GM19240 (cell line): Measurements from ENCODE around the gene CD276.
A peak's percentile ranks its signal among the peaks of the same experiment; 100 is the strongest.
"Not testable (repeated sequence)": the region's sequence is repeated elsewhere in the genome, so short reads cannot be mapped to it uniquely, and the experiment has no call there.

Experiments
- DNase-seq: peaks from one replicate; pipeline ENCODE4 v3.0.0; 2011; ENCODE audit warnings: low spot score; ENCODE audit not compliant: insufficient read length

CD276 gene

DNA sequence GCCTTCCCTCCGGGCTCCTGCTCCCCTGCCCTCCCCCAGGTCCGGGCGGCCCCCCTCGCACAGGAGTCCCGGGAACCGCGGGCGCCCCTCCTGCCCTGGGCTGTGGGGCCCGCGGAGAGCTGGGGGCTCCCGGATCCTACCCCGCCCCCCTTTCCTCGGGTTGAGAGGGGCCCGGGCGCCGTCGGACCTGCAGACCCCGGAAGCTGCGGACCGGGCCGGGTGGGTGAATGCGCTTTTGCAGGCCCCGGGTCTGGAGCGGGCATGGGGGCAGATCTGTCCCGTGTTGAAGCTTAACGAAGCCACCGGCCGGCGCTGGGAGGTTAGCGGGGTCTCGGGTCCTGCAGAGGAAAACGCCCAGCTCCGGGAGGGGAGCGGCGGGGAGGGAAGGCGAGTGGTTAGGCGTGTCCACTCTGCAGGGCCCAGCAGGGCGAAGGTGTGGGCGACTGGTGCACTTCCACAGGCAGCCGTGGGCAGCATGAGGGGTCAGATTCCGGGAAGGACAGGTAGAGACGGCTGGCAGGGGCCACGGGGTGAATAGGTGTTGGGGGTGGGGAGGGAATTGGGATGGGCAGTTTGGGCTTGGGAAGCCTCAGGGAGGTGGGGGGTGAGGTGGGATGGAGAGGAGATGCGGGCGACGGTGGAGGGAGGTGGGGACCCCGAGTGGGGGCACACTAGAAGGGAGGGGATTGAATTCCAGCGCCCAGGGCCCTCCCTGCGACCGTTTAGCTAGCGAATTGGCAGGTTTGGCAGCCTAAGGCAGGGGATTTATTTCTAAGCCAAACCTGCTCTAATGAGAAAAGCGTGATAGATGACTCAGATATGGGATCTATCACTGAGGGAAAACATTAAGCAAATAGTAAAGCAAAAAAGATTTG lies 635 bp downstream of the CD276 start:
- DNase-seq, result no peak

DNA sequence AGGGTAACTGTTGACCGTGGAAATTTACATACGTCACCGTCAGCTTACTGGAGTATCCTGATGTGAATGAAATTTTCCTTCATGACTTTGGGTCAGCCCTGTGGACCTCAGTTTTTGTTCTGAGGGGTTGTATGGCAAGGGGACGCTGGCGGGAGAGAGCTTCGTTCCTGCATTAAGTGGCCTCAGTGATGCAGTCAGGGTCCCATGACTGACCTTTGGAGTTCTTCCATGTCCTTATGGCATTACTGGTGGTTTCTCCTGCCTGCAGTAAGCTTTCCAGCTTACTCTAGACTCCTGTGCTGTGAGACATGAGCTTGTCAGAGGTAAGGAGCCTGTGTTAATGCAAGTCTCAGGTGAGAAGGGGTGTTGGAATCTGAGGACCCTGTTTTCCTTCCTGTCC lies 1.8 kb downstream of the CD276 start:
- DNase-seq, result no peak

DNA sequence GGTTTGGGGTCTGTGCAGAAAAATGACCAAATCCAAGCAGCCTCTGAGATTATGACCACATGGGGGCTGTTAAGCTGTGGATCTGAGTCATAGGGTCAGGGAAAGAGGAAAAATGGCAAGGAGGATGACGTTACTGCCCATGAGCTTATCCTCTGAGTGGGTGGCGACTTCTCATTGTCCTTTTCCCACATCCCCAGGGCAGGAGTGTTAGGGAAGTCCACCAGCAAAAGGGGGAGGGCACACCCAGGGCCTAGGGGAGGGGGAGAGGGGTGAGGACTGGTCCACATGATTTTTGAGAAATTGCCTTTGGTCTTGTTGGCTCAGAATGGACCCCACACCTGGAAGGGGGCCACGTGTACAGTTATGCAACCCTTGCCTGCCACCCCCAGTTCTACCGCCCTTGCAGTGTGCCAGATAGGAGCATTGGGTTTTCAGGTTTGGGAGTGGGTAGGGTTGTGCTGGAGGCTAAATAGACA lies 2.6 kb downstream of the CD276 start:
- no peak for DNase-seq

DNA sequence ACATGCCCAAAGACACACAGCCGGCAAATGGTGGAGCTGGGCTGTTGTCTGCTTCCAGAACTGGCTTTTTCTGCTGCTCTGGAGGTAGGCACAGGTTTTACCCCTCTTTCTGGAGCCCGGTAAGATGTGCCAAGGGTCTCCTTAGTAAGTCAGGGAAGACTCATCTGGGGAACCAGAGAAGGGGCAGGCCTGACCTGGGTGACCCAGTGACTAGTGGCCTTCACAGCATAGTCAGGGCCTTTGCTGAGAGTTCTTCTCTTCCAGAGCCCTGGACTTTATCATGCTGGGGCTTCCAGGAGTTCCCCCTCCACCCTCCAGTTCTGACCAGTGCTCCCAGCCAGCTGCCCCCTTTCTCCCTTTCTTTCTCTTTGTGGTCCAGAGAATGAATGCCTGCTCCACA lies 3.2 kb downstream of the CD276 start:
- DNase-seq, result no peak

DNA sequence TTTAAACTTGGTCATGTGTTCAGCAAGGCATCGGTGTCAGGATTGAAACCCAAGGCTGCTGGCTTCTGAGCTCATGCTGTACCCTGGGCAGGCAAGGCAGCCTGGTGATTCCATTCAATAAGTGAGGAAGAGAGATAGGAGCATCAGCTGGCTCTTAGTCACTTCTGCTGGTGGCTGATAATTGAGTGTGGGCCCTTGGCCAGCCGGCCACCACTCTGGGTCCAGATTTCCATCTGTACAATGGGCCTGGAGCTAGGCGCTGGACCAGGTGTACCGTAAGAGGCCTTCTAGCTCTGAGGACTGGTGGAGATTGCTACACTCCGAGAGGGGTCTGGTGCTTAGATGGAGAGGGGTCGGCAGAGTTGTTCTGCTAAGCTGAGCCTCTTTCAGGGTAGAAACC lies 4.3 kb downstream of the CD276 start:
- DNase-seq, result no peak

DNA sequence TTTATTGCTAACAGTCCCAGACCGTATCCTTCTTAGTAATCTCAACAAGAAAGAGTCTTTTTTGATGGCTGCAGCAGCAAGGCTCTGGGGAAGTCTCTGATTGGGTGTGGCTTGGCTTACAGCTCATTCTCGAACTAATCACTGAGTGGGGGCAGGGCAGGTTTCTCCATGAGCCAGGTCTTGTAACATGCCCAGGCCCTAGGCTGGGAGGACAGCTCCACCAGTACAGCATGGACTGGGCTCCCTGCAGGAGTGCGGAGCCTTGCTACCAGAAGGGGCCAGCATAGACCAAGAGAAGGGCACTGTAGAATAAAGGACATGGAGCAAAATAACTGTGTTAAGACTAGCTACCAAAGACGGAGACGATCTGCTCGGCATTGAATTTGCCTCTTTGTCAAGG lies 7.2 kb downstream of the CD276 start:
- DNase-seq, result no peak

DNA sequence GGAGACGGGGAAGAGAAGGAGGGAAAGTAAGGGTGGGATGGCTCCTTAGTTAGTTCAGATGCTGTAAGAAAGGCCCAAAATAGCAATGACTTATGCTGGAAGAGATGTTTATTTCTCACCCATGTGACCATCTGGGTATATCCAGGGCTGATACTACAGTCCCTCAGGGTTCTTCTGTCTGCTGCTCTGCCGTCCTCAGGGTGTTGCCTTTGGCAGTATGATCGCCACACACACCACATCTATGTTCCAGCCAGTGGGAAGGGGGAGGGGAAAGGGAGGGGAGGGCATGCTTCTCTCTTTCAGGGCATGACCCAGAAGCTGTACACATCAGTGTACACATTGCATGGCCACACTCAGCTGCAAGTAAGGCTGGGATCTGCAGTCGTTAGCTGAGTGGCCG lies 10.2 kb downstream of the CD276 start:
- DNase-seq, result no peak

DNA sequence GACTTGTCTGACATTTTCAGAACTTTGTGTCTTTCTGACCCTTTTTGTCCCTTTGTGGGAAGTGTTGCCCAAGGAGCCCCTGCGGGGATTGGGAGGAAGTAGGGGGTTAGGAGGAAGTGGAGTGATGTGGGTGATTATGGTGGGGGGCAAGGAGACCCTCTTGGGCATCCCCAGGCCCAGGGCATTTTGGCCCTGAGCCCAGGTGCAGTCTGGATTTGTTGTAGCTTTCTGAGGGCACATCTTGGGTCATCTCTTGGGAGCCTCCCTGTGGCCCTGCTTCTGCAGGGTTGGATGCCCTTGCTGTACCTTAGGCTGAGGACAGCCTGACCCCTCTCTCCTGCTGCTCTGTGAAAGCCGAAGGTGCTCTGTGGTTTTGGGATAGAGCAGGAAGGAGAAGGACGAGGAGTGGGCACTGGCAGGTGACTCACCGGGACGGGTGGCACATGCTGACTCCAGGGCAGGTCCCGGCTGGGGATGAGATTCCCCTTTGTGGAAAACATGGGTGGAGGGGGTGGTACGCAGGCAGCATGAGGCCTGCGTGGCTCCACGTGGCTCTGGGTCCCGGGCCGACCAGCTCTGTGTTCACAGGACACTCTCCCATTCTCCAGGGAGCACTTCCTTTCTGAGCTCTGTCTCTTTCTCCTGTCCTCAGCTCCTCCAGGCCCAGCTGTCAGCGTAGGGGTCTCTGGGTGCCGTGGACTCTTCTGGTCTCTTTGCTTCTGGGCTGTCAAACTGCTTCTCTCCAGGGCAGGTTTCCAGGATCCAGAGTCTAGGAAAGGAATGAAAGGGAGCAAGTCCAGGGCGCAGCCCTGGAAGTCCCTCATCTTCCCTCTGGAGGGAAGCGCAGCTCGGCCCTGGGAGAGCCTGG lies 11.8 kb downstream of the CD276 start:
- DNase-seq, result no peak

DNA sequence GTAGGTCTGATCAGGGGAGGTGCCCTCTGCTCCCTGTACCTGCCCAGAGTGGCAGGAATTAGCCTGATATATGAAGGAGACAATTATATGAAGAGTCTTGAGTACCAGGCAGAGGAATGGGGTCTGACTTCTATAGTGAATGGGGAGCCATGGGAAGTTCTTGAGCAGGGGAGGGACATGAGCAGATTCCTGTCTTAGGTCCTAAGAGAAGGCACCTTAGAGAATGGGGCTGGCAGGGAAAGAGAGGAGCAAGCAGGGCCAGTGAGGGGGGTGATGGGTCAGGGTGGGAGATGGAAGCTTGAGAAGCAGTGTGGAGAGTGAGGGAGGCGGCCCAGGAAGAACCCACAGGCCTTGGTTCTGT lies 12.4 kb downstream of the CD276 start:
- no peak for DNase-seq

DNA sequence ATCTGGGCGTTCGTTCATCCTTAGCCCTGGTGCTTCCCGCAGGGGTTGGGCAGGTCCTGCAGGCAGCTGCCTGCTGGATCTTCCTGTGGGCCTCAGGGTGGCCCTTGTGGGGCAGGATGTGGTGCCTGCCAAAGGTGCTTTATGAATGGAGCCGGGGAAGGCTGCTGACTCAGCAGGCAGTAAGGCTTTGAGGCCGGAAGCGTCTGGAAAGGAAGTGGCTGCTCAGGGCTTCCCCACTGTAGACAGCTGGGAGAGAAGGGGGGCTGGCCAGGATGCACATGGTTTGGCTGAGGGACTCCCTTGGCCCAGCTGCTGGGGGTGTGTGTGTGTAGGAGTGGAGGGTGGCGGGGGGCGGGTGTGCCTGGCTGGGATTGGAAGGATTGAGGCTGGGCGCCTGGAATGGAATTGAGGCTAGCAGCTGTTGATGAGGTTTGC lies 12.9 kb downstream of the CD276 start:
- DNase-seq, result peak; percentile 75

DNA sequence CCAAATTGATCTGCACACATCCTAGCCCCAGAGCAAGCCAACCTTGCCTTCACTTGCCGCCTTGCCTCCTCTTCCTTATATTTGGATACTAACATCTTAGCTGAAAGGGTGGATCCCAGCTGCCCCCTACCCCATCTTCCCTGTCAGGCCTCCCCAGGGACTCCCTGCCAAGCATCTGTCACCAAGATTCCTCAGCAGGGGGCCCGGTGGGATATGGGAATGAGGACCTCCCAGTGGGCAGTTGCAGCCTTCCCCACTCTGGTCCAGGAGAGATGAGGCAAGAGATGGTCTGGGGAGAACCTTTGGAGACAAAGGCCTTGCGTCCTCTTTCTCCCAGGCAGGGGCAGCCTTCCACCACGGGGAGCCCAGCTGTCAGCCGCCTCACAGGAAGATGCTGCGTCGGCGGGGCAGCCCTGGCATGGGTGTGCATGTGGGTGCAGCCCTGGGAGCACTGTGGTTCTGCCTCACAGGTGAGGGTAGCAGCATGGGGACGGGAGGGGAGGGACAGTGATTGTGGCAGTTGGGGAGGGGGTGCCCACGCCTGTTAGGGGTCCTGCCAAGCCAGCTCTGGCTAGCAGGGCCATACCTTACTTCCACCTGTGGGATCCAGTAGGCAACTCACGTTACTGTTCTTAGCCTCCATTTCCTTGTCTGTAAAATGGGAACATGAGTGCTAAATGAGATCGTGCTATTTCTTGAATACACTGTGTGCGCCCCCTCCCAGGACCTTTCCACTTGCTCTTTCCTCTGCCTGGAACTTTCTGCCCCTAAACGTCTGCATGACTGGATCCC lies 15.3 kb downstream of the CD276 start:
- DNase-seq, result no peak

DNA sequence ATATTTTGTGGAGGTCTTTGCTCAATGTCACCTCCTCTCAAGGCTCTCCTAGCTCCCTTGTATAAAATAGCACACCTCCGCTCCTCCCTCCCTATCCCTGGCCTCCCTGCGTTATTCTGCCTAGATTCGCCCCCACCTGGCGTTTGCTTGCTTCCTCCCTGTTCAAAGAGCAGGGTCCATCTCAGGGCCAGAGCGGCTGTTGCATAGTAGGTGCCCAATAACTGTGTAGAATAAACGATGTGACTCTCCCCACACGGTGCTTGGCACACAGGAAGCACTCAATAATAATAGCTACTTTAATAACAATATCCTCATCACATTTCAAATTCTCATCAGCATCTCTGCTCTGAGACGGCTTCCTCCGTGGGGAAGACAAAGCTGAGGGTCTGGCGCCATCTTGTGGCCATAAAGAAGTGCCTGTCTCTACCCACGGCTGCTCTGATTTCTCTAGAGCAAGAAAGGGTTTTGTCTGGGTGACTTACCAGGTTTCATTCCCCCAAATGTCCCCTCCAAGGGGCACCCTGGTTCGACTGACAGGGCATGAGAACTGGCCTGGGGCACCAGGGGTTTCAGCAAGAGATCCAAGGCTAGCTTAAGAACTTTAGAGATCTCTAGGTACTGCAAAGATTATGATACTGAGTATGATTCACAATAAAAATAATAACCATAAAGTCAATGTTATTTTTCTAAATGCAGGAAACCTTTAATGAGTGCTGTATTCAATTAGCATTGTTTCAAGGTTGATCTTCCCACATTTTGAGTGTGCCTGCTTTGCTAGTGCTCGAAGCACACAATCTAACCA lies 16.1 kb downstream of the CD276 start:
- peak; percentile 56 for DNase-seq

DNA sequence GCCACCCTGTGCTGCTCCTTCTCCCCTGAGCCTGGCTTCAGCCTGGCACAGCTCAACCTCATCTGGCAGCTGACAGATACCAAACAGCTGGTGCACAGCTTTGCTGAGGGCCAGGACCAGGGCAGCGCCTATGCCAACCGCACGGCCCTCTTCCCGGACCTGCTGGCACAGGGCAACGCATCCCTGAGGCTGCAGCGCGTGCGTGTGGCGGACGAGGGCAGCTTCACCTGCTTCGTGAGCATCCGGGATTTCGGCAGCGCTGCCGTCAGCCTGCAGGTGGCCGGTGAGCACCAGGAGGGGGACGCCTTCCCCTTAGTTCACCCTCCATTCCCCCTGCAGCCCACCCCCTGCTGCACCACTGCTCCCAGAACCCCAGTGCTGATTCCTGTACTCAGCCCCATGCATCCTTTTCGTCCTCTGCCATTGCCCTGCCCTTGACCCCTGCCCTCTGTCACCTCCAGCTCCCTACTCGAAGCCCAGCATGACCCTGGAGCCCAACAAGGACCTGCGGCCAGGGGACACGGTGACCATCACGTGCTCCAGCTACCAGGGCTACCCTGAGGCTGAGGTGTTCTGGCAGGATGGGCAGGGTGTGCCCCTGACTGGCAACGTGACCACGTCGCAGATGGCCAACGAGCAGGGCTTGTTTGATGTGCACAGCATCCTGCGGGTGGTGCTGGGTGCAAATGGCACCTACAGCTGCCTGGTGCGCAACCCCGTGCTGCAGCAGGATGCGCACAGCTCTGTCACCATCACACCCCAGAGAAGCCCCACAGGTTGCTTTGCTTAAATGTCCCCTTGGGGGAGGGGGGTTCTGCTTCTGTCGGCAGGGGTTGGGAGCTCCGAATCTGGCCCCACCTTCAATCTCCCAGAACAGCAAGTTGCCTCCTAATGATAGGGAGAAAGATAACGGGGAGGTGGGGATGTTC lies 18.4 kb downstream of the CD276 start:
- DNase-seq, result not testable (repeated sequence)

DNA sequence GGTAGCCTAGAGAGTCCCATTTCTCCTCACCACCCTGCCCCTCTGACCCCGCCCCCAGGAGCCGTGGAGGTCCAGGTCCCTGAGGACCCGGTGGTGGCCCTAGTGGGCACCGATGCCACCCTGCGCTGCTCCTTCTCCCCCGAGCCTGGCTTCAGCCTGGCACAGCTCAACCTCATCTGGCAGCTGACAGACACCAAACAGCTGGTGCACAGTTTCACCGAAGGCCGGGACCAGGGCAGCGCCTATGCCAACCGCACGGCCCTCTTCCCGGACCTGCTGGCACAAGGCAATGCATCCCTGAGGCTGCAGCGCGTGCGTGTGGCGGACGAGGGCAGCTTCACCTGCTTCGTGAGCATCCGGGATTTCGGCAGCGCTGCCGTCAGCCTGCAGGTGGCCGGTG lies 19.4 kb downstream of the CD276 start:
- DNase-seq, result not testable (repeated sequence)

DNA sequence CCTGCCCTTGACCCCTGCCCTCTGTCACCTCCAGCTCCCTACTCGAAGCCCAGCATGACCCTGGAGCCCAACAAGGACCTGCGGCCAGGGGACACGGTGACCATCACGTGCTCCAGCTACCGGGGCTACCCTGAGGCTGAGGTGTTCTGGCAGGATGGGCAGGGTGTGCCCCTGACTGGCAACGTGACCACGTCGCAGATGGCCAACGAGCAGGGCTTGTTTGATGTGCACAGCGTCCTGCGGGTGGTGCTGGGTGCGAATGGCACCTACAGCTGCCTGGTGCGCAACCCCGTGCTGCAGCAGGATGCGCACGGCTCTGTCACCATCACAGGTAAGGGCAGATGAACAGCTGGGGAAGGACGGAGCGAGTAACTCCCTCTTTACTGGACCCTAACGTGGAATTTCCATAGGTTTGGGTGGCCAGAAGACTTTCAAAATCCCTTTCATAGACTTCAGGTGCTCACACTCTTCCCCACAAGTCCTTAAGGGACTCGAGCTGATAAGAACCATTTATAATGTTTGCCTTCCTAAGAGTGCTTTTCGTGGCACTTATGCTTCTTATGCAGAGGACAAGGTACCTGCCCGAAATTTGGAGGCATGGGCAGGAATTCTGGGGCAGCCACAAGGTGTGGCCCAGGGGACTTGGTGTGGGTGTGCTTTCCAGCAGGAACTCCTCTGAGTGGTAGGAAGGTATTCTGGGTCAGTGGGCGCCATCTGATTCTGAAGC lies 20.1 kb downstream of the CD276 start:
- not testable (repeated sequence) for DNase-seq

DNA sequence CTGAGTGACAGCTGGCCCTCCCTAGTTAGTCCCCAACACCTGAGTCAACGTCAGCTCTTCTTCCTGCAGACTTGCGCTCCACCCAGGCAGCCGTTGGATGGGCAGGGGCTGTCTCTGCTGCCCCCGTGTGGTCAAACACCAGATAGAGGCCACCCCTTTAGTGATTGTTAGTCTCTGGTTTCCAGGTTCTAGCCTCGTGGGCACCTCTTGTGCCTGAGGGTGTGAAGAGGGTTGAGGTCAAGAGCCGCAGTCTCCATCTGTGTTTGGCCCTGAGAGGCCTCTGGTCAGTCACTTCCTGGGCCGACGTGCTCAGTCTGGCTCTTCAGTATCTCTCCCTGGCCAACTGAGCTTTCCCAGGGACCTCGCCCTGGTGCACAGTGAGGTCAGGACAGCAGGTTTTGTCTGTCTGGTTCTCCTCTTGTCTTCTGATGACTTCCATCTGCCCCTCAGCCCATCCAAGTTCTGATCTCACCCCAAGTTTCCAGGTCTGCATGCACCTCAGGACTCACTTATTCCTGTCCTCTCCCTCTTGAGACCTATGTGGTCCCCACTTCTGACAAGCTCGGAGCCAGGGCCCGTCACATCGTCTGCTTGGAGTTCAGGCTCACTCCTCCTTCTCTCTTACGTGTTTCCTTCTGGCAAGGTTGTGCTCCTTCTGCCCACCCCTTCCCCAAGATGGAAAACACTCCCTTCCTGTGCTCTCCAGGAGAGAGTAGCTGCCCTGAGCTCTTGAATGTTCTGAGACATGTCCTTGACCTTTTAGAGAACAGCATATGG lies 20.9 kb downstream of the CD276 start:
- DNase-seq, result peak; percentile 56

DNA sequence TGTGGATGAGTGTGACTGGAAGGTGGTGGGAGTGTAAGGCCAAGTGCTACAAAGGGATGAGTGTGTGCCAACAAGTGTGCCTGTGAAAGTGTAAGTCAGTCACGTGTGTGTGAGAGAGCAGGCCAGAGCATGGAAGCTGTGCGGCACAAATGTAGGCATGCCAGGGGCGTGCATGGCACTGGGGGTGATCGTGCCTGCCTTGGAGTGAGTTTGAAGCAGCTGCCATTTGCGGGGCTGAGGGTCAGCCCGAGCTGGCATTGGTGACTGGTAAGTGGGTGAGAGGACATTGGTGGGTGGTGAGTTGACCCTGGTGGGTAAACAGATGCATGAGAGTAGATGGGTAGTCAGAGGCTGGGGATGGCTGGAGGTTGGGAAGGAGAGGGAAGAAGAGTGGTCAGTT lies 24.5 kb downstream of the CD276 start:
- no peak for DNase-seq

DNA sequence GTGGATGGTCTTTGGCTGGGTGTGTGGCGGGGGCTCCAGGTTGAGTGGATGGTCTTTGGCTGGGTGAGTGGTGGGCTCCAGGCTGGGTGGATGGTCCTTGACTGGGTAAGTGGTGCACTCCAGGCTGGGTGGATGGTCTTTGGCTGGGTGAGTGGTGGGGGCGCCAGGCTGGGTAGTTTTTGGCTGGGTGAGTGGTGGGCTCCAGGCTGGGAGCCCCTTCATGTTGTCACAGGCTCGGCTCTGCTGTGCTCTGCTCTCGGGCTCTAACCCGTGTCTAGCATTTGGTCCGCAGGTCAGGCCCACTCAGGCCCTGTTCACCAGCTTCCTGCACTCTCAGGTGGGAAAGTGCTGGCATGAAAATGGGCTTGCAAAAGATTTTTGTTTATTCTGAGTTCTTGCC lies 25.1 kb downstream of the CD276 start:
- DNase-seq, result no peak
